Hematopoietic multipotent progenitor cell treated with erythropoietin and hydrocortisone succinate and interleukin-3 and kit ligand, for 17 days (in vitro differentiated cells): Measurements from ENCODE around the gene SNUPN.
"Not testable (repeated sequence)": the region's sequence is repeated elsewhere in the genome, so short reads cannot be mapped to it uniquely, and the experiment has no call there.

Source experiments
- DNase-seq: peaks from one replicate; pipeline ENCODE4 v3.0.0-alpha.2; 2015; ENCODE audit warnings: low spot score

Gene SNUPN

GRCh38 chr15:75583701-75584100 lies 41.8 kb downstream of the SNUPN start:
- no peak for DNase-seq

- not testable (repeated sequence) for DNase-seq
These were observed 42.6 kb downstream of the SNUPN start for GRCh38 chr15:75582943-75583342.

GRCh38 chr15:75578948-75579920 lies 46.3 kb downstream of the SNUPN start, which contains the start of gene PTPN9:
PTPN9 (minus strand) TSS chr15:75579315; CDS start chr15:75578776, 539 bp downstream.
- DNase-seq: peak; percentile 56

- peak; percentile 16 for DNase-seq
These were observed 47.2 kb downstream of the SNUPN start for GRCh38 chr15:75578173-75578947.

- DNase-seq: no peak
These were observed 47.9 kb downstream of the SNUPN start for GRCh38 chr15:75577401-75578172.

- DNase-seq: no peak
These were observed 51.7 kb downstream of the SNUPN start for GRCh38 chr15:75573648-75574384.

GRCh38 chr15:75570126-75570845 lies 55.2 kb downstream of the SNUPN start:
- DNase-seq: no peak

GRCh38 chr15:75565062-75565970 lies 60.2 kb downstream of the SNUPN start:
- DNase-seq: no peak

- no peak for DNase-seq
These were observed 63.6 kb downstream of the SNUPN start for GRCh38 chr15:75561888-75562287.

GRCh38 chr15:75559360-75559759 lies 66.2 kb downstream of the SNUPN start:
- not testable (repeated sequence) for DNase-seq

GRCh38 chr15:75558955-75559354 lies 66.6 kb downstream of the SNUPN start:
- not testable (repeated sequence) for DNase-seq

GRCh38 chr15:75554717-75555116 lies 70.8 kb downstream of the SNUPN start:
- no peak for DNase-seq

GRCh38 chr15:75553659-75554058 lies 71.9 kb downstream of the SNUPN start:
- DNase-seq: no peak

- DNase-seq: no peak
These were observed 74.4 kb downstream of the SNUPN start for GRCh38 chr15:75551091-75551490.
